HCT116 (cell line): ENCODE data around the gene SUSD4. TPM values are rescaled to one million over a fixed set of nuclear protein-coding genes. Genes with fewer than 3 reads are reported as not detected.

Experiments used
- ATAC-seq: fragments of 200-7000 bp; cut with Tn5 transposase; 2 replicates; pipeline ENCODE4 v1.9.1; 2020; ENCODE audit warnings: mild to moderate bottlenecking, moderate library complexity
- BruUV-seq: library from RNA; stranded (reverse); fragments of 400-500 nt; replicated peaks from 2 replicates; lab custom pipeline; 2021; lab: Mats Ljungman, UMichigan
- CTCF ChIA-PET: fragments of 300-600 bp; sonication (Branson Sonifier 250); formaldehyde crosslinking; loops from one replicate; lab custom pipeline; 2021; ENCODE audit warnings: antibody characterized with exemption; lab: Charles Lee
- POLR2A ChIA-PET: fragments of 300-600, 350-600 bp; sonication (Branson Sonifier 250); formaldehyde crosslinking; loops from one replicate; lab custom pipeline; 2021; ENCODE audit warnings: antibody characterized with exemption; lab: Charles Lee
- RAD21 ChIA-PET, 2 experiments: fragments of 300-600 bp; sonication (Branson Sonifier 250); formaldehyde crosslinking; loops; one replicate each; lab custom pipeline; 2023; ENCODE audit warnings: low total read pairs in 2 of 2; ENCODE audit not compliant: uncharacterized antibody in 2 of 2, unreplicated experiment in 2 of 2, low non-redundant PET in 1 of 2; lab: Charles Lee
- DNase-seq: peaks from one replicate; pipeline ENCODE4 v3.0.0-alpha.2; 2010; ENCODE audit warnings: low read depth, low spot score
- H2AFZ ChIP-seq: fragments of 200-600 bp; shearing (Covaris generic), sonication (generic); 2 replicates; pipeline ENCODE4 v1.6.1; 2017; ENCODE audit warnings: low read depth, mixed run types, mixed read lengths, antibody characterized with exemption, low read length; ENCODE audit not compliant: poor library complexity, severe bottlenecking
- H3K27ac ChIP-seq: 2 replicates; pipeline ENCODE4 v1.5.1; 2012; ENCODE audit warnings: low read depth, low read length
- H3K27me3 ChIP-seq: fragments of 200-600 bp; sonication (generic); 2 replicates; pipeline ENCODE4 v1.6.1; 2016; ENCODE audit warnings: mixed run types, low read length, mixed read lengths; ENCODE audit not compliant: insufficient read depth
- H3K36me3 ChIP-seq, 2 experiments: fragments of 200-500 bp in 1 of 2; fragments of 200-600 bp in 1 of 2; sonication (Bioruptor generic) in 1 of 2; sonication (generic) in 1 of 2; 2 replicates each; pipeline versions ENCODE4 v1.5.1 to v1.6.1; 2014 to 2016; ENCODE audit warnings: low read length in 2 of 2, inconsistent platforms in 1 of 2, mixed read lengths in 1 of 2, mixed run types in 1 of 2; ENCODE audit not compliant: insufficient read depth in 2 of 2, control insufficient read depth in 1 of 2
- H3K4me1 ChIP-seq, 2 experiments: fragments of 200-600 bp in 1 of 2; sonication (generic) in 1 of 2; 2 replicates each; pipeline versions ENCODE4 v1.5.1 to v1.6.1; 2012 to 2017; ENCODE audit warnings: low read length in 2 of 2, inconsistent platforms in 1 of 2, mild to moderate bottlenecking in 1 of 2, mixed read lengths in 1 of 2, mixed run types in 1 of 2, moderate library complexity in 1 of 2; ENCODE audit not compliant: insufficient read depth in 2 of 2, control insufficient read depth in 1 of 2
- H3K4me2 ChIP-seq: fragments of 200-600 bp; sonication (generic); 2 replicates; pipeline ENCODE4 v1.6.1; 2017; ENCODE audit warnings: mixed run types, low read length, mixed read lengths
- H3K4me3 ChIP-seq, 2 experiments: fragments of 200-600 bp in 1 of 2; sonication (generic) in 1 of 2; replicated peaks in 1 of 2; 2 replicates each; pipeline ENCODE4 v1.5.1; 2011 to 2016; ENCODE audit warnings: low read length in 2 of 2, control low read depth in 1 of 2, low read depth in 1 of 2, mild to moderate bottlenecking in 1 of 2, mixed read lengths in 1 of 2, mixed run types in 1 of 2
- H3K79me2 ChIP-seq: fragments of 200-600 bp; sonication (generic); 2 replicates; pipeline ENCODE4 v1.6.1; 2017; ENCODE audit warnings: mild to moderate bottlenecking, mixed run types, low read length, moderate library complexity, mixed read lengths; ENCODE audit not compliant: insufficient read depth
- H3K9ac ChIP-seq: fragments of 200-600 bp; sonication (generic); 2 replicates; pipeline ENCODE4 v1.6.1; 2016; ENCODE audit warnings: low read length, mixed read lengths
- H3K9me2 ChIP-seq: fragments of 200-600 bp; sonication (generic), shearing (Covaris generic); 2 replicates; pipeline ENCODE4 v1.6.1; 2017; ENCODE audit warnings: mixed run types, mild to moderate bottlenecking, moderate library complexity; ENCODE audit not compliant: insufficient read depth
- H3K9me3 ChIP-seq, 2 experiments: fragments of 200-500 bp in 1 of 2; fragments of 200-600 bp in 1 of 2; sonication (Bioruptor generic) in 1 of 2; sonication (generic) in 1 of 2; 2 replicates each; pipeline ENCODE4 v1.6.1; 2014 to 2017; ENCODE audit warnings: low read length in 2 of 2, mixed read lengths in 2 of 2, inconsistent platforms in 1 of 2, low read depth in 1 of 2, mild to moderate bottlenecking in 1 of 2, mixed run types in 1 of 2, moderate library complexity in 1 of 2; ENCODE audit not compliant: control insufficient read depth in 1 of 2, insufficient read depth in 1 of 2
- H4K20me1 ChIP-seq: fragments of 200-600 bp; sonication (generic), shearing (Covaris generic); 2 replicates; pipeline ENCODE4 v1.6.1; 2017; ENCODE audit warnings: mixed run types, mild to moderate bottlenecking, moderate library complexity; ENCODE audit not compliant: insufficient read depth
- CBX3 ChIP-seq: IDR thresholded peaks from 2 replicates; pipeline ENCODE4 v1.6.1; 2012; ENCODE audit warnings: low read depth
- CEBPB ChIP-seq: IDR thresholded peaks from 2 replicates; pipeline ENCODE4 v1.6.1; 2012; ENCODE audit warnings: low read depth
- ELF1 ChIP-seq: IDR thresholded peaks from 2 replicates; pipeline ENCODE4 v1.6.1; 2012; ENCODE audit warnings: low read depth, borderline replicate concordance
- EZH2 ChIP-seq: fragments of 200-600 bp; sonication (generic); IDR thresholded peaks from 2 replicates; pipeline ENCODE4 v1.6.1; 2017; ENCODE audit warnings: antibody characterized with exemption, mixed run types
- EZH2phosphoT487 ChIP-seq: fragments of 200-600 bp; IDR thresholded peaks from 2 replicates; pipeline ENCODE4 v1.6.1; 2018; ENCODE audit warnings: antibody characterized with exemption, borderline replicate concordance
- POLR2AphosphoS5 ChIP-seq: IDR thresholded peaks from 2 replicates; pipeline ENCODE4 v1.6.1; 2011; ENCODE audit warnings: mild to moderate bottlenecking, low read depth, low read length, moderate library complexity
- REST ChIP-seq: IDR thresholded peaks from 2 replicates; pipeline ENCODE4 v1.6.1; 2012; ENCODE audit warnings: low read depth
- SIN3A ChIP-seq: IDR thresholded peaks from 2 replicates; pipeline ENCODE4 v1.6.1; 2012; ENCODE audit warnings: low read depth
- SP1 ChIP-seq: IDR thresholded peaks from 2 replicates; pipeline ENCODE4 v1.6.1; 2012; ENCODE audit warnings: low read depth
- TCF7L2 ChIP-seq: IDR thresholded peaks from 2 replicates; pipeline ENCODE4 v1.7.0; 2011; ENCODE audit warnings: borderline replicate concordance, inconsistent platforms; ENCODE audit not compliant: insufficient read depth, insufficient read length; ENCODE audit errors: extremely low read depth
- YY1 ChIP-seq: IDR thresholded peaks from 2 replicates; pipeline ENCODE4 v1.6.1; 2011; ENCODE audit warnings: low read length, low read depth, moderate library complexity, mild to moderate bottlenecking; ENCODE audit not compliant: insufficient replicate concordance; ENCODE audit errors: extremely low read depth
- ZBTB33 ChIP-seq: IDR thresholded peaks from 2 replicates; pipeline ENCODE4 v1.6.1; 2011; ENCODE audit warnings: mild to moderate bottlenecking, low read length, moderate library complexity; ENCODE audit not compliant: insufficient replicate concordance; ENCODE audit errors: extremely low read depth
- ZFX ChIP-seq: fragments of 450-650 bp; IDR thresholded peaks from 2 replicates; pipeline ENCODE4 v1.6.1; 2017
- ZNF274 ChIP-seq: fragments of 200-500 bp; sonication (Bioruptor generic); IDR thresholded peaks from 2 replicates; pipeline ENCODE4 v1.6.1; 2014; ENCODE audit warnings: mild to moderate bottlenecking, low read depth, low read length, inconsistent platforms
- intact Hi-C: fragments of 100-400 bp; cut with micrococcal nuclease; formaldehyde crosslinking; loops from 2 replicates; pipeline ENCODE4 v1.10.0; 2022
- total RNA-seq: library from RNA; stranded (reverse); gene quantifications from one replicate; pipeline ENCODE4 v1.2.1, GENCODE V29; 2021; ENCODE audit not compliant: unreplicated experiment
- TF ChIP-seq, protein P1 (sequence below): IDR thresholded peaks from 2 replicates; pipeline ENCODE4 v1.6.1; 2012

Gene SUSD4
- total RNA-seq, 1 experiment from 2014 or later: 0.59 TPM

- CTCF ChIA-PET: no interaction called here
- no peak overlapping the region for H3K27ac ChIP-seq
- H3K4me2 ChIP-seq: no peak overlapping the region
- TF ChIP-seq TCF7L2 (no peak), POLR2AphosphoS5 (no peak), SP1 (no peak)
- TF ChIP-seq, protein P1, sequence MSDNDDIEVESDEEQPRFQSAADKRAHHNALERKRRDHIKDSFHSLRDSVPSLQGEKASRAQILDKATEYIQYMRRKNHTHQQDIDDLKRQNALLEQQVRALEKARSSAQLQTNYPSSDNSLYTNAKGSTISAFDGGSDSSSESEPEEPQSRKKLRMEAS: no peak
- POLR2A ChIA-PET: no interaction called here
- no peak overlapping the region for H3K4me3 ChIP-seq
- H3K9ac ChIP-seq: no peak overlapping the region
- BruUV-seq: no TSS peak
- RAD21 ChIA-PET: no interaction called here
- H3K79me2 ChIP-seq: no peaks in the 10 kb centered on the region
- no peak for ATAC-seq
- no peak for DNase-seq
- H2AFZ ChIP-seq: no peak overlapping the region
- H3K4me1 ChIP-seq: no peaks in the 10 kb centered on the region
- H3K36me3 ChIP-seq: no peaks in the 10 kb centered on the region
- intact Hi-C loops: no loop called here
- H3K9me2 ChIP-seq: no peaks in the 10 kb centered on the region
- H3K9me3 ChIP-seq: peaks cover 0 to 7% of the 10 kb centered on the region in 2 experiments; a peak in 2 of 4 replicates
- no peaks in the 10 kb centered on the region for H4K20me1 ChIP-seq
- 0 out of 2 replicates have a peak, but pooled peaks cover 3% of the 10 kb centered on the region for H3K27me3 ChIP-seq
These were observed 59.0 kb downstream of the SUSD4 start for GRCh38 chr1:223304931-223305330.

DNA sequence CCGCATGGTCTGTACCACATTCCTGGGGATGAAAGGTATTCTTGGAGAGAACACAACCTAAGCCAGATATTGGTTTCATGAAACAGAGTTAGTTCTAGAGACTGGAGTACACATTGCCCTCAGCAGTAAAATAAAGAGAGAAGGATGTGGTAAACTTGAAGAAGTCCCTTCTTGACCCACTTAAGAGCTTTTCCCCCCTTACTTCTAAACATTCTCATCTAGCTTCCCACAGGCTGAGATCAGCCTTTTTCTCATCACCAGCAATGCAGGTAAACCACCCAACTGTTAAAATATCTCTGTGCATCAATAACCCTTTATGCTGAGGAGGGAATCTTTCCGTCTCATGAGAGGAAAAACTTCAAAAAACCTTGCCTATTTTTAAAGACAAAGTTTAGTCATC is 62.6 kb downstream of the SUSD4 start:
- Histone ChIP-seq H2AFZ (no peak overlapping the region), H3K36me3 (no peaks in the 10 kb centered on the region), H3K4me2 (no peak overlapping the region), H3K79me2 (no peaks in the 10 kb centered on the region), H4K20me1 (no peaks in the 10 kb centered on the region), H3K4me1 (no peaks in the 10 kb centered on the region), H3K27me3 (0 out of 2 replicates have a peak, but pooled peaks cover 3% of the 10 kb centered on the region), H3K9me3 (peaks cover 0 to 7% of the 10 kb centered on the region in 2 experiments; a peak in 2 of 4 replicates), H3K4me3 (no peak overlapping the region), H3K9ac (no peak overlapping the region), H3K9me2 (no peaks in the 10 kb centered on the region), H3K27ac (no peak overlapping the region)
- ATAC-seq (no peak), DNase-seq (no peak)
- no TSS peak for BruUV-seq
- intact Hi-C loops: no loop called here
- CTCF ChIA-PET: no interaction called here
- RAD21 ChIA-PET: no interaction called here
- POLR2A ChIA-PET: no interaction called here
- TF ChIP-seq ZNF274 (no peak), EZH2phosphoT487 (no peak), ZFX (no peak), ELF1 (no peak), REST (no peak), SIN3A (no peak; the same call in 1 of the 2 replicates), POLR2AphosphoS5 (no peak), CEBPB (no peak), YY1 (no peak), ZBTB33 (no peak), CBX3 (no peak), EZH2 (no peak)
- TF ChIP-seq, protein P1: no peak
